Karpas-422 (cell line): ENCODE results near the gene ANKFN1. TPM values are rescaled to one million over a fixed set of nuclear protein-coding genes. Genes with fewer than 3 reads are reported as not detected.

ENCODE experiments used
- DNase-seq: peaks from one replicate; pipeline ENCODE4 v3.0.0-alpha.2; 2015
- H2AFZ ChIP-seq: fragments of 200-600 bp; sonication (generic); 2 replicates; pipeline ENCODE4 v1.6.1; 2014; ENCODE audit warnings: antibody characterized with exemption, low read length, mixed read lengths
- H3K27ac ChIP-seq: fragments of 200-600 bp; sonication (generic); 2 replicates; pipeline ENCODE4 v1.5.1; 2014; ENCODE audit warnings: mild to moderate bottlenecking, low read length, moderate library complexity
- H3K27me3 ChIP-seq: fragments of 200-600 bp; sonication (generic); 2 replicates; pipeline ENCODE4 v1.6.1; 2014; ENCODE audit warnings: low read length, mixed read lengths
- H3K36me3 ChIP-seq: fragments of 200-600 bp; sonication (generic); 2 replicates; pipeline ENCODE4 v1.6.1; 2014; ENCODE audit warnings: low read length, mixed read lengths; ENCODE audit not compliant: insufficient read depth
- H3K4me1 ChIP-seq: fragments of 200-600 bp; sonication (generic); 2 replicates; pipeline ENCODE4 v1.6.1; 2014; ENCODE audit warnings: mild to moderate bottlenecking, low read length, mixed read lengths
- H3K4me2 ChIP-seq: fragments of 200-600 bp; sonication (generic); 2 replicates; pipeline ENCODE4 v1.6.1; 2014; ENCODE audit warnings: low read length, low read depth, mild to moderate bottlenecking; ENCODE audit not compliant: poor library complexity, severe bottlenecking
- H3K4me3 ChIP-seq: fragments of 200-600 bp; sonication (generic); 2 replicates; pipeline ENCODE4 v1.5.1; 2014; ENCODE audit warnings: mild to moderate bottlenecking, antibody characterized with exemption, low read length, mixed read lengths
- H3K79me2 ChIP-seq: fragments of 200-600 bp; sonication (generic); 2 replicates; pipeline ENCODE4 v1.6.1; 2014; ENCODE audit warnings: mild to moderate bottlenecking, low read length, mixed read lengths
- H3K9ac ChIP-seq: fragments of 200-600 bp; sonication (generic); 2 replicates; pipeline ENCODE4 v1.6.0; 2014; ENCODE audit warnings: low read length
- H3K9me2 ChIP-seq: fragments of 200-600 bp; sonication (generic), shearing (Covaris generic); replicated peaks from 2 replicates; pipeline ENCODE4 v1.6.0; 2014; ENCODE audit warnings: mild to moderate bottlenecking, low read length, moderate library complexity; ENCODE audit not compliant: insufficient read depth
- H3K9me3 ChIP-seq: fragments of 300-700, 200-600 bp; sonication (generic); 2 replicates; pipeline ENCODE4 v1.6.1; 2014; ENCODE audit warnings: low read length, mixed read lengths
- H4K20me1 ChIP-seq: fragments of 200-600 bp; sonication (generic); 2 replicates; pipeline ENCODE4 v1.6.1; 2014; ENCODE audit warnings: mild to moderate bottlenecking, antibody characterized with exemption, low read length, low read depth; ENCODE audit not compliant: insufficient read depth
- total RNA-seq: library from RNA; depleted of rRNA; stranded (reverse); fragments of >200 nt; shearing (Covaris generic); gene quantifications from 2 replicates; pipeline ENCODE4 v1.2.3, GENCODE V29; 2014; ENCODE audit warnings: low replicate concordance

Gene ANKFN1
- total RNA-seq, 1 experiment from 2014 or later: not detected

DNA sequence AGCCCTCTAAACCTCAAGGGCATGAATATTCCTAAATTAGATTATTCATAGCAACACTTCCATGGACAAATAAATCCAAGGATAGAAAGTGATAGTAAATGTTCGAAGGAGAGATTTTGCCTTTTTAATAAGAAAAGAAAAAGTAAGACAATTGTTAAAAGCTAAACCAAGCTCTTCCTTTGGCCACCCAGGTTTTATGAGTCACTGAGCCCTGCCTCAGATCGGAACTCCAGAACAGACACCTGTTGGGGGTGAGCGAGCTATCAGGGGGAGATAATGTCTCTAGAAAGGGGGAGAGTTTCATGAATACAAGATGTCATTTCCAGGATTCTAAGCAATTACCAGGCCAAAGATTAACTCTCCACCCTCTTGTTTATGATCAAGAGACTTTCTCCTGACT, 171.4 kb downstream of the ANKFN1 start:
- H3K36me3 ChIP-seq: no peaks in the 10 kb centered on the region
- H4K20me1 ChIP-seq: no peaks in the 10 kb centered on the region
- no peak for DNase-seq
- no peak overlapping the region for H3K4me3 ChIP-seq
- H3K9me3 ChIP-seq: no peaks in the 10 kb centered on the region
- no peaks in the 10 kb centered on the region for H3K79me2 ChIP-seq
- no peak overlapping the region for H3K9ac ChIP-seq
- H3K4me1 ChIP-seq: no peaks in the 10 kb centered on the region
- no peaks in the 10 kb centered on the region for H3K27me3 ChIP-seq
- H3K4me2 ChIP-seq: no peak overlapping the region
- no peak overlapping the region for H2AFZ ChIP-seq
- H3K27ac ChIP-seq: no peak overlapping the region
- no peaks in the 10 kb centered on the region for H3K9me2 ChIP-seq

DNA sequence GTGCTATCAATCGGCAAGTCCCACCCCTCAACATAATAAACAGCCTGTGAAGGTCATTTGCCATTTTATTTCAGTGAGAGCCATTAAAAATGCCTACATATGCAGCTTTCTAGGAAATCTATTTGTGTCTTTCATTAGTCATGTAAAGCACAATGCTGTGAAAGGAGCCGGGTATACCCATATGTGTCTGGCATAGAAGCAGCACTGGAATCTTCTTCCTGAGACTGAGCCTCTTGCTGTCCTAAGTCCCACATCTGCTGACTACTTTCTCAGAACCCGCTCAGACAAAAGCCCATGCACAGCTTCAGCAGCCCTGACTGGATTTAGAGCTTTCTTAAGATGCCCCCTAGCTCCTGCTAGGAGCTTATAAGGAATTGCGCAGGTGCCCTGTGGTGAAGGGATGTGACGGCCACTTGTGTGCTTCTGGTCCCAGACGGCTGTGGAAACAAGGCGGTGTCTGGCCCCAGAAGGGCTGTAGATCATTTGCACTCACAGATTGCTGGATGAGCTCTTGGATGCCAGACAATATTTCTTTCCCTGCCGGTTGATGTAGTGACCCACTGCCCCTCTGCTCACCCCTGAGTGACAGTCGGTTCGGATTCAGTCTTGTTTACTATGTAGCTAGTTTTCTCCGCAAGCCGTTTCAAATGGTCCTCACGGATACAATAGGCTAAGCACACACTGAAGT, 172.2 kb downstream of the ANKFN1 start:
- H3K4me3 ChIP-seq: no peak overlapping the region
- H3K4me2 ChIP-seq: no peak overlapping the region
- no peaks in the 10 kb centered on the region for H3K9me3 ChIP-seq
- no peak overlapping the region for H3K9ac ChIP-seq
- no peak for DNase-seq
- H3K4me1 ChIP-seq: no peaks in the 10 kb centered on the region
- H3K27me3 ChIP-seq: no peaks in the 10 kb centered on the region
- H2AFZ ChIP-seq: no peak overlapping the region
- no peaks in the 10 kb centered on the region for H3K79me2 ChIP-seq
- H3K36me3 ChIP-seq: no peaks in the 10 kb centered on the region
- H3K27ac ChIP-seq: no peak overlapping the region
- no peaks in the 10 kb centered on the region for H3K9me2 ChIP-seq
- no peaks in the 10 kb centered on the region for H4K20me1 ChIP-seq

DNA sequence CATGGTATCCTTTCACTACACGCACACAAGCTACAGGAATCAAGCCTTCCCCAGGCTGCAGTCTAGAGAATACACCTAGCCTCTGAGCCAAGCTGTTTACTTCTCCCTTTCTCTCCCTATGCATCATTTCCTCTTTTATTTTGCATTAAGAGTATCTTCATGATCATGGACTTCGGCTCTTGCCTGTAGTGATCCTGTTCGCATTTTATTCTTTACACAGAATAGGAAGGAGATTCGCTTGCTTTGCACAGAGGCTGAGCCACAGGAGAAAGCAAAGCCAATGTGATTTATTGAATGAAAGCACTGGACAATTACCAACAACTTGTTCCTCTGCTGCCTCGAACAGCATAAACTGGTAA, 172.7 kb downstream of the ANKFN1 start:
- no peak overlapping the region for H2AFZ ChIP-seq

DNA sequence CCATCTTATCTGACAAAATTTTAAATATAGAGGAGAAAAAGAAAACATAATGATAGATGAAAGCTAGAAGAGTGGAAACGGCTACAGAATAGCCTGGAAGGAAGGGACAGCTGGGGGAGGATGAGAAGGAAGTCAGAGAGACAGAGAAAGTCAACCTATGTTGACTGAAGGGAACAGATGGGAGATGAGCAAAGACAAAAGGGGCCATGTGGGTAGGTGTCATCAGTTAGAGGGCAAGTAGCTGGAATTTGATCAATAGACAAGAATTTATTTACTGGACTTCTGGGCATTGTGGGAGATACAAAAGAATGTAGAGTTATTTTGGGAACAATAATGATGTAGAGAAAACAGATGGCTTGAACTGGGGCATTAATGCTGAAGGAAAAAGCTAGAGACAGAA, 194.4 kb downstream of the ANKFN1 start:
- Histone ChIP-seq H3K27me3 (0 out of 2 replicates have a peak, but pooled peaks cover 3% of the 10 kb centered on the region), H3K9me3 (no peaks in the 10 kb centered on the region), H3K27ac (no peak overlapping the region), H3K79me2 (no peaks in the 10 kb centered on the region), H4K20me1 (no peaks in the 10 kb centered on the region), H3K4me3 (no peak overlapping the region), H2AFZ (no peak overlapping the region), H3K4me1 (no peaks in the 10 kb centered on the region), H3K9ac (no peak overlapping the region), H3K9me2 (no peaks in the 10 kb centered on the region), H3K4me2 (no peak overlapping the region), H3K36me3 (no peaks in the 10 kb centered on the region)
- no peak for DNase-seq

More for the DNA sequence above, 172.7 kb downstream of the ANKFN1 start:
- no peaks in the 10 kb centered on the region for H3K4me1 ChIP-seq
- H3K36me3 ChIP-seq: no peaks in the 10 kb centered on the region
- H3K79me2 ChIP-seq: no peaks in the 10 kb centered on the region
- H3K9me2 ChIP-seq: no peaks in the 10 kb centered on the region
- no peak overlapping the region for H3K9ac ChIP-seq
- no peak overlapping the region for H3K4me3 ChIP-seq
- no peak for DNase-seq
- H4K20me1 ChIP-seq: no peaks in the 10 kb centered on the region
- H3K9me3 ChIP-seq: no peaks in the 10 kb centered on the region
- no peak overlapping the region for H3K4me2 ChIP-seq
- no peaks in the 10 kb centered on the region for H3K27me3 ChIP-seq
- H3K27ac ChIP-seq: no peak overlapping the region

DNA sequence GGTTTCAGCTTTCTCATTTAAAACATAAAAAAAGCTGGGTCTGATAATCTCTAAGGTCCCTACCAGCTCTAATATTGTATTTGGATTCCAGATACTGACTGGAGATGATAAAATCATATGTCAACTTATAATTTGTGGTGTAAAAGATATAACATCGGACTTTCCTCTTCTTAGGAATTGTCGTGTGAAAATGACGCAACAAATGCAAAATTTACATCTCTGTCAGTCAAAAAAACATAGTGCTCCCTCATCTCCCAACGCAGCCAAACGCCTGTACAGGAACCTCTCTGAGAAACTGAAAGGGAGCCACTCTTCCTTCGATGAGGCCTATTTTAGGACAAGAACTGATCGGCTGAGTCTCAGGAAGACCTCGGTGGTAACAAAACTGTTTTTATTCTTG, 197.3 kb downstream of the ANKFN1 start:
- no peak overlapping the region for H2AFZ ChIP-seq
- no peaks in the 10 kb centered on the region for H3K27me3 ChIP-seq
- no peak overlapping the region for H3K9ac ChIP-seq
- H3K4me1 ChIP-seq: no peaks in the 10 kb centered on the region
- no peaks in the 10 kb centered on the region for H3K79me2 ChIP-seq
- H3K9me2 ChIP-seq: no peaks in the 10 kb centered on the region
- H3K27ac ChIP-seq: no peak overlapping the region
- no peaks in the 10 kb centered on the region for H4K20me1 ChIP-seq
- no peak overlapping the region for H3K4me3 ChIP-seq
- DNase-seq: no peak
- no peaks in the 10 kb centered on the region for H3K9me3 ChIP-seq
- H3K36me3 ChIP-seq: no peaks in the 10 kb centered on the region
- no peak overlapping the region for H3K4me2 ChIP-seq

DNA sequence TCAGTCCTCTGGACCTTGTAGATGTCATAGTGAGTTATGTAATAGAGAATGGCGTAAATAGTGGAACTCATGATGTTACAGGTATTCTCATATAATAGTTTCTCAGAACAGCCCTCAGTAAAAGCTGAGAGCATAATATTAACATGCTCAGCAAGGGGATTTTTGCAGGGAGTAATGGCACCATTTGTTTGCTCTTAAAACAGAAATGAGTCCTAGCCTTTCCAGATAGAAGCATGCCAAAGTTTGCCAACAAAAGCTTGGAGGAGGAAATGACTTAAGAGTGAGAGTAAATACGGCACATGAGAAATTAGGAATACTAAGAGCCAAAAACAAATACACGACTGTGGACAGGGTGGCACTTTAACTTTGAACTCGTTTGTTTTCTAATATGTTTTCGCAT, 198.4 kb downstream of the ANKFN1 start:
- Histone ChIP-seq H3K27ac (no peak overlapping the region), H3K4me2 (no peak overlapping the region), H3K9me2 (no peaks in the 10 kb centered on the region)

DNA sequence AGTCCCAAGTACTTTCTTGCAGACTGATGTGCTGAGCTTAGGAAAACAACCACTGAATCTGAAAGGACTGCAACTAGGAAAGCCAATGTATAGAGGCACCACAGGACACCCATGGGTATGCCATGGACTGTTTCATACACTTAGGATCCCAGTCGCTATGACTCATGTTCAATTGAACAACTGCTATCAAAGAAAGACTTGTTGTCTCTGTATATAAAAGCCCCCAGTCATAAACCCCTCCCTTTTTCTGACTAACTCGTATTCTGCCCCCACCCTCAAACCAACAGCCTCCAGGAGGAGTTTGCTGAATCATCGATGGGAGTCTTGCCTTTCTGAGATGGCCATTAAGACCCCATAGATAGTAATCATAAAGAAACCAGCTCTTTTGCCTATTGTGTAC, 205.4 kb downstream of the ANKFN1 start:
- H3K4me1 ChIP-seq: no peaks in the 10 kb centered on the region
- no peaks in the 10 kb centered on the region for H3K79me2 ChIP-seq
- H3K27me3 ChIP-seq: no peaks in the 10 kb centered on the region
- no peaks in the 10 kb centered on the region for H3K36me3 ChIP-seq
- no peak for DNase-seq
- H3K4me2 ChIP-seq: no peak overlapping the region
- no peak overlapping the region for H3K27ac ChIP-seq
- H3K9ac ChIP-seq: no peak overlapping the region
- no peaks in the 10 kb centered on the region for H3K9me2 ChIP-seq
- H3K4me3 ChIP-seq: no peak overlapping the region
- H3K9me3 ChIP-seq: no peaks in the 10 kb centered on the region
- H2AFZ ChIP-seq: no peak overlapping the region
- H4K20me1 ChIP-seq: no peaks in the 10 kb centered on the region

More for the DNA sequence above, 198.4 kb downstream of the ANKFN1 start:
- H2AFZ ChIP-seq: no peak overlapping the region
- no peaks in the 10 kb centered on the region for H3K9me3 ChIP-seq
- H3K4me1 ChIP-seq: no peaks in the 10 kb centered on the region
- H3K27me3 ChIP-seq: no peaks in the 10 kb centered on the region
- DNase-seq: no peak
- H3K9ac ChIP-seq: no peak overlapping the region
- H4K20me1 ChIP-seq: no peaks in the 10 kb centered on the region
- H3K36me3 ChIP-seq: no peaks in the 10 kb centered on the region
- no peak overlapping the region for H3K4me3 ChIP-seq
- no peaks in the 10 kb centered on the region for H3K79me2 ChIP-seq

DNA sequence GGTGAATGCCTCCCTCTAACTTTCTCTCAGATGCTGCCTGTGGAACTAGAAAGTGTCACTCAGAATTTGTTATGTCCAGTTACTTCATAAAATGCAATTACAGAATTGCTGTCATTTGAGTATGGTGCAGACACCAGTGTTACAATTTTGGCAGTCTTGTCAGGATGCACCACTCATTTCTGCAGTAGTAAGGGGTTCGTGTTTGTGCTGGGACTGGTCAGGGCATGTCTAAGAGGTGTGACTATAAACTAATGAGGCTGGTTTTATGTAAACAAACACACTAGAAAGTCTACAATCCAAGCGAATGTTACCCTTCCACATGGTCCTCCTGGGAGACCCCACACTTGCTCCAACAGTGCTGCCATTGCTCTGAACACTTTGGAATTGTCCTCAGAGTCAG, 206.2 kb downstream of the ANKFN1 start:
- no peak overlapping the region for H3K9ac ChIP-seq
- no peak overlapping the region for H3K4me3 ChIP-seq
- no peaks in the 10 kb centered on the region for H3K9me3 ChIP-seq
- no peaks in the 10 kb centered on the region for H3K4me1 ChIP-seq
- H2AFZ ChIP-seq: no peak overlapping the region
- H3K27me3 ChIP-seq: no peaks in the 10 kb centered on the region
- H3K79me2 ChIP-seq: no peaks in the 10 kb centered on the region
- DNase-seq: no peak
- H3K36me3 ChIP-seq: no peaks in the 10 kb centered on the region
- no peak overlapping the region for H3K4me2 ChIP-seq
- H3K9me2 ChIP-seq: no peaks in the 10 kb centered on the region
- no peak overlapping the region for H3K27ac ChIP-seq
- no peaks in the 10 kb centered on the region for H4K20me1 ChIP-seq
